Measurements from ENCODE around the gene MED8.
A peak's percentile ranks its signal among the peaks of the same experiment; 100 is the strongest.

Gene MED8

DNA sequence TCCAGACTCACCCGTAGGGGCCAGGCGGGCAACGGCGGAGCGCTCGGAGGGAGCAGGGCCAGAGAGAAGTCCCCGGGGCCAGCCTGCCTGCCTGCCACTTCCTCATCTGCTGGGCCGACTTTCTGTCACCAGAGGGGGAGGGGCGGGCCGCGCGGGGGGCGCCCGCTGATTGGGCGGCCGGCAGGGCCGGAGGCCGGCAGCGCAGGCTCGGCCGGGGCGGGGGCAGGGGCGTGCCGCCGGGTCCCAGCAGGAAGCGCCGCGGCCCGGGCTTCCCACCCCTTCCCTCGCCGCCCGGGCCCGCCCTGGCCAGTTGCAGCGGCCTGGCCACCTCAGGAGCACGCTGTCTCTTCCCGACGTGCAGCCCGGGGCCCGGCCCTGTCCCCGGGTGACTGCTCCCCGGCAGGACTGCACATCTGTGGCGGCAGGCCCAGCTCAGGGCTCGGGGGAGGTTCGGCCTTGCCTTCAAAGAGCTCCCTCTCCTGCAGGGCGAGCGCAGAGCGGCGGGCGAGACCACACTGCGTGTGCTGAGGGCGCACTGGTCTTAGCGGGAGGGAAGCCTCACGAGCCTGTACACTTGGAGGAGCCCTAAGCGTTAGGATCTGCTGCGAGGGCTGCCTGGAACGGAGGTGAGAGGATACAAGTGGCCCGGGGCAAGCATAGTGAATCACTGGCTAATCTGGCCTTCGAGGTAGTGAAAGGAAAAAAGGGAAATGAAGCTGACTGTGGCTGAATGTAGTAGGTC, 21.5 kb downstream of the MED8 start, which contains the start of gene ELOVL1:
Gene ELOVL1, minus strand, starts transcription at position 108 of the 742 bp plus-strand sequence. CDS start 2,402 bp downstream, outside the sequence.
- peak; percentile 76 for DNase-seq (ENCODE audit: low read depth)
- TF ChIP-seq CTCF (conservative IDR thresholded peaks at IDR 0.05; ENCODE audit: control insufficient read depth, insufficient read depth, low read depth, low read length) = peak; percentile 7
- H3K4me3 ChIP-seq (ENCODE audit: control insufficient read depth, low read depth, low read length) = peak within 1 kb of the TSS; percentile 82

DNA sequence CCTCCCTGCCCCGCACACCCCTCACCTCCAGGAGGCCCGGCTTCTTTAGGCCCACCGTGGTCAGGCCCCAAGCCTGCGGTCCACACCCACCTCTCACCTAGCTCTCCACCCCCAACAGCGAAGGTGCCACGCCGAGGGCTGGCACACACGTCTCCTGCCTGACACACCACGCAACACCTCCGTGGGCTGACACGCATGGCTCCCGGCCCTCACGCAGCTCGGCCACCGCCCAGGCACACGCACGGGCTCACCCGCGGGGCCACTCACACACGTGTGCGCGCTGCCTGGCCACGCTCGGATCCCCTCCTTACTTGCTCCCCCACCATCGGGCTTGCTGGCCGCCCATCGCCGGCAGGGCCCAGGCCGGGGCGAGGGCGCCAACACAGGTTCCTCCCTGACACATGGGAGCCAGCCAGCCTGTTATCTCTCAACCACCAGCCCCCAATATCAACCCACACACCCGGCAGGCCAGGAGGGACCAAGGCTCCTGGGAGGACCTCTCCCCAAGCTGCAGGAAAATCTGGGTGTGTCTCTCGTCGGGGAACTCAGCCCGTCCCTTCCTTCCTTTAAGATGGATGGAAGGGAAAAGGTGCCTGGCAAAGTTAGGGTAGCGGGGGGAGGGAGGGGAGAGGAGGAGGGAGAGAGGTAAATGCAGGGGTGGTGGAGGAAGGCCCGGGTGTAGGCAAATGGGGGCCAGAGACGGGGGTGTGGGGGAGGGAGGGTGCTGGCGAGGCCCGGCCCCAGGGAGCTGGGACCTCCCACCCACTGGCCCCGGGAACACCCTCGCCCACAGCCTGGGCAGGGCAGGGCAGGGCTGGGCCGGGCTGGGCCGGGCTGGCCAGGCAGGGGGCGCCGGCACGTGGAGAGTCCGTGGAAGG, 22.3 kb downstream of the MED8 start:
- peak overlapping the region; percentile 82 for H3K4me3 ChIP-seq (ENCODE audit: control insufficient read depth, low read depth, low read length)
- no peak for TF ChIP-seq CTCF (conservative IDR thresholded peaks at IDR 0.05; ENCODE audit: control insufficient read depth, insufficient read depth, low read depth, low read length)
- no peak for DNase-seq (ENCODE audit: low read depth)

DNA sequence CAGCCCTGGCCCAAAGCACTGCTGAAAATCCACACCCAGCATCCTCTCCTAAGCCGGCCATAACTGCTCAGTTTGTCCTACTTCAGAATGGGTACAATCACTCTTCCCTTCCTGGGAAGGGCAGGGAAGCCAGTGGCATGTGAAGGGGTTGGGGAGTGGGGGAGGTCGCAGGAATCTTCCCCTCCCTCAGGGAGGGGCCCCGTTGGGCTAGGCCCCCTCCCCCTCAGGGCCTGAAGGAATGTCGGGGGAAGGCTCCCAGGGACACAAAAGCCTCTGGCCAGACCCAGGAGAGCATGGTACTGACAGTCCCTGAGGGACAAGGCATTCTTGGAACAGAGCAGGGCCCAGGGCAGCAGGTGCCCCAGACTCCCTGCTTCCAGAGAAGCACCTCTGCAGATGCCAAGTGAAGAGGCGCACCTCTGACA, 23.0 kb downstream of the MED8 start:
- TF ChIP-seq CTCF (conservative IDR thresholded peaks at IDR 0.05; ENCODE audit: control insufficient read depth, insufficient read depth, low read depth, low read length) = no peak
- DNase-seq (ENCODE audit: low read depth) = no peak

GRCh38 chr1:43366179-43366578, 23.4 kb downstream of the MED8 start:
- DNase-seq (ENCODE audit: low read depth) = no peak
- no peak for TF ChIP-seq CTCF (conservative IDR thresholded peaks at IDR 0.05; ENCODE audit: control insufficient read depth, insufficient read depth, low read depth, low read length)
- H3K4me3 ChIP-seq (ENCODE audit: control insufficient read depth, low read depth, low read length) = peak overlapping the region; percentile 82

More for the DNA sequence above, 23.0 kb downstream of the MED8 start:
- peak overlapping the region; percentile 82 for H3K4me3 ChIP-seq (ENCODE audit: control insufficient read depth, low read depth, low read length)

- no peak for TF ChIP-seq CTCF (conservative IDR thresholded peaks at IDR 0.05; ENCODE audit: control insufficient read depth, insufficient read depth, low read depth, low read length)
- no peak for DNase-seq (ENCODE audit: low read depth)
- H3K4me3 ChIP-seq (ENCODE audit: control insufficient read depth, low read depth, low read length) = no peak overlapping the region
Observed at GRCh38 chr1:43365678-43366077, 23.9 kb downstream of the MED8 start.

GRCh38 chr1:43363935-43364525, 25.6 kb downstream of the MED8 start:
- H3K4me3 ChIP-seq (ENCODE audit: control insufficient read depth, low read depth, low read length) = no peak overlapping the region
- TF ChIP-seq CTCF (conservative IDR thresholded peaks at IDR 0.05; ENCODE audit: control insufficient read depth, insufficient read depth, low read depth, low read length) = no peak
- DNase-seq (ENCODE audit: low read depth) = no peak

Data from fibroblast of mammary gland (primary cell).